H9 (cell line): ENCODE data around the gene STK35. TPM values are rescaled to one million over a fixed set of nuclear protein-coding genes. Genes with fewer than 3 reads are reported as not detected.

ENCODE experiments used
- DNase-seq: peaks from one replicate; pipeline ENCODE4 v3.0.0-alpha.2; 2017
- H2AFZ ChIP-seq: one replicate; pipeline ENCODE4 v1.6.1; 2013; ENCODE audit warnings: mild to moderate bottlenecking, low read length, control low read depth, moderate library complexity
- H2AK5ac ChIP-seq: 2 replicates; pipeline ENCODE4 v1.6.1; 2013; ENCODE audit warnings: low read length, control low read depth, mixed read lengths; ENCODE audit not compliant: insufficient read length
- H2BK120ac ChIP-seq: one replicate; pipeline ENCODE4 v1.6.1; 2013; ENCODE audit warnings: low read depth, mild to moderate bottlenecking, low read length, control low read depth, inconsistent platforms; ENCODE audit not compliant: poor library complexity, severe bottlenecking
- H2BK12ac ChIP-seq: 2 replicates; pipeline ENCODE4 v1.6.1; 2013; ENCODE audit warnings: low read length, control low read depth, mixed read lengths, low read depth; ENCODE audit not compliant: insufficient read length
- H2BK15ac ChIP-seq: 2 replicates; pipeline ENCODE4 v1.6.1; 2013; ENCODE audit warnings: low read depth, low read length, control low read depth
- H2BK20ac ChIP-seq: one replicate; pipeline ENCODE4 v1.6.1; 2013; ENCODE audit warnings: low read depth, mild to moderate bottlenecking, low read length, control low read depth, inconsistent platforms; ENCODE audit not compliant: poor library complexity, severe bottlenecking
- H2BK5ac ChIP-seq: 2 replicates; pipeline ENCODE4 v1.6.1; 2013; ENCODE audit warnings: low read length, control low read depth, mixed read lengths; ENCODE audit not compliant: insufficient read length
- H3K14ac ChIP-seq: 2 replicates; pipeline ENCODE4 v1.6.1; 2013; ENCODE audit warnings: low read length, control low read depth; ENCODE audit not compliant: insufficient read depth
- H3K18ac ChIP-seq: 2 replicates; pipeline ENCODE4 v1.6.1; 2013; ENCODE audit warnings: low read depth, mild to moderate bottlenecking, mixed read lengths, low read length, control low read depth; ENCODE audit not compliant: insufficient read length
- H3K23ac ChIP-seq: 2 replicates; pipeline ENCODE4 v1.6.1; 2013; ENCODE audit warnings: low read length, control low read depth, mixed read lengths, low read depth; ENCODE audit not compliant: insufficient read length
- H3K23me2 ChIP-seq: 2 replicates; pipeline ENCODE4 v1.6.1; 2013; ENCODE audit warnings: low read depth, mild to moderate bottlenecking, mixed read lengths, low read length, control low read depth; ENCODE audit not compliant: insufficient read length, poor library complexity, severe bottlenecking
- H3K27ac ChIP-seq: 2 replicates; pipeline ENCODE4 v1.5.1; 2013; ENCODE audit warnings: low read length, control low read depth, mixed read lengths, low read depth; ENCODE audit not compliant: insufficient read length
- H3K27me3 ChIP-seq: 2 replicates; pipeline ENCODE4 v1.6.1; 2013; ENCODE audit warnings: low read length, control low read depth, inconsistent platforms; ENCODE audit not compliant: insufficient read depth
- H3K4ac ChIP-seq: 2 replicates; pipeline ENCODE4 v1.6.1; 2013; ENCODE audit warnings: low read depth, mild to moderate bottlenecking, control low read depth, inconsistent platforms, low read length, moderate library complexity
- H3K4me1 ChIP-seq: 2 replicates; pipeline ENCODE4 v1.6.1; 2013; ENCODE audit warnings: low read length, control low read depth, inconsistent platforms; ENCODE audit not compliant: insufficient read depth
- H3K4me2 ChIP-seq: 2 replicates; pipeline ENCODE4 v1.6.1; 2013; ENCODE audit warnings: low read length, control low read depth, mixed read lengths; ENCODE audit not compliant: insufficient read length, insufficient read depth
- H3K56ac ChIP-seq: 2 replicates; pipeline ENCODE4 v1.6.1; 2013; ENCODE audit warnings: low read depth, mild to moderate bottlenecking, mixed read lengths, low read length, control low read depth; ENCODE audit not compliant: insufficient read length
- H3K79me1 ChIP-seq: 2 replicates; pipeline ENCODE4 v1.6.1; 2013; ENCODE audit warnings: low read depth, mild to moderate bottlenecking, moderate library complexity, low read length, control low read depth, inconsistent platforms; ENCODE audit not compliant: insufficient read depth, poor library complexity, severe bottlenecking
- H3K79me2 ChIP-seq: 2 replicates; pipeline ENCODE4 v1.6.1; 2013; ENCODE audit warnings: low read length, control low read depth, inconsistent platforms; ENCODE audit not compliant: insufficient read depth
- H3K9ac ChIP-seq: 2 replicates; pipeline ENCODE4 v1.6.1; 2013; ENCODE audit warnings: low read length, control low read depth, mixed read lengths; ENCODE audit not compliant: insufficient read length; ENCODE audit errors: extremely low read depth
- H3K9me3 ChIP-seq: one replicate; pipeline ENCODE4 v1.6.1; 2013; ENCODE audit warnings: low read depth, low read length, inconsistent platforms; ENCODE audit not compliant: control insufficient read depth
- H3T11ph ChIP-seq: one replicate; pipeline ENCODE4 v1.6.1; 2013; ENCODE audit warnings: mild to moderate bottlenecking, low read length, control low read depth, inconsistent platforms
- H4K20me1 ChIP-seq: one replicate; pipeline ENCODE4 v1.6.1; 2013; ENCODE audit not compliant: control insufficient read depth, insufficient read length, insufficient read depth
- H4K5ac ChIP-seq: 2 replicates; pipeline ENCODE4 v1.6.1; 2013; ENCODE audit warnings: low read depth, mild to moderate bottlenecking, mixed read lengths, low read length, control low read depth; ENCODE audit not compliant: insufficient read length
- H4K8ac ChIP-seq: replicated peaks from 2 replicates; pipeline ENCODE4 v1.6.1; 2013; ENCODE audit warnings: low read length, control low read depth, mixed read lengths, low read depth; ENCODE audit not compliant: insufficient read length
- H4K91ac ChIP-seq: 2 replicates; pipeline ENCODE4 v1.6.1; 2013; ENCODE audit warnings: low read depth, mild to moderate bottlenecking, moderate library complexity, mixed read lengths, low read length, control low read depth; ENCODE audit not compliant: insufficient read length
- H3K27ac Mint-ChIP-seq, 3 experiments: 2 replicates in 2 of 3; 3 replicates in 1 of 3; pipeline ENCODE4 v1.8.0; 2020 to 2021; ENCODE audit warnings: mixed read lengths in 3 of 3, mild to moderate bottlenecking in 1 of 3, moderate library complexity in 1 of 3
- H3K27me3 Mint-ChIP-seq: 2 replicates; pipeline ENCODE4 v1.8.0; 2021; ENCODE audit warnings: low read depth, mild to moderate bottlenecking, moderate library complexity, mixed read lengths
- H3K36me3 Mint-ChIP-seq, 3 experiments: 2 replicates in 2 of 3; 3 replicates in 1 of 3; pipeline ENCODE4 v1.8.0; 2020 to 2021; ENCODE audit warnings: low read depth in 3 of 3, mixed read lengths in 3 of 3; ENCODE audit not compliant: insufficient read depth in 1 of 3
- H3K4me1 Mint-ChIP-seq, 2 experiments: 2 replicates each; pipeline ENCODE4 v1.8.0; 2020; ENCODE audit warnings: mixed read lengths in 2 of 2
- H3K4me3 Mint-ChIP-seq, 2 experiments: 2 replicates in 1 of 2; 3 replicates in 1 of 2; pipeline ENCODE4 v1.8.0; 2020 to 2021; ENCODE audit warnings: mild to moderate bottlenecking in 2 of 2, mixed read lengths in 2 of 2, moderate library complexity in 1 of 2
- H3K9me3 Mint-ChIP-seq, 2 experiments: 2 replicates in 1 of 2; 3 replicates in 1 of 2; pipeline ENCODE4 v1.8.0; 2020; ENCODE audit warnings: mild to moderate bottlenecking in 2 of 2, mixed read lengths in 2 of 2, moderate library complexity in 1 of 2
- WGBS: extraction: QIAGEN DNeasy Blood & Tissue Kit; methylation state at CpG from one replicate; pipeline ENCODE4 v1.1.7; 2013; ENCODE audit warnings: missing lambda C conversion rate, low lambda C conversion rate, mixed read lengths; ENCODE audit not compliant: insufficient read length; ENCODE audit errors: extremely low coverage; 5-methylcytosine and 5-hydroxymethylcytosine counted together
- total RNA-seq: library from RNA; stranded (reverse); gene quantifications from 2 replicates; pipeline ENCODE4 v1.2.1, GENCODE V29; 2021
- TF ChIP-seq, protein P1 (sequence below): fragments of 200-600 bp; sonication (generic); conservative IDR thresholded peaks from 3 replicates; pipeline ENCODE4 v1.8.0; 2021; ENCODE audit warnings: antibody characterized with exemption, mild to moderate bottlenecking

Gene STK35
- total RNA-seq, 1 experiment from 2014 or later: 66.2 TPM

DNA sequence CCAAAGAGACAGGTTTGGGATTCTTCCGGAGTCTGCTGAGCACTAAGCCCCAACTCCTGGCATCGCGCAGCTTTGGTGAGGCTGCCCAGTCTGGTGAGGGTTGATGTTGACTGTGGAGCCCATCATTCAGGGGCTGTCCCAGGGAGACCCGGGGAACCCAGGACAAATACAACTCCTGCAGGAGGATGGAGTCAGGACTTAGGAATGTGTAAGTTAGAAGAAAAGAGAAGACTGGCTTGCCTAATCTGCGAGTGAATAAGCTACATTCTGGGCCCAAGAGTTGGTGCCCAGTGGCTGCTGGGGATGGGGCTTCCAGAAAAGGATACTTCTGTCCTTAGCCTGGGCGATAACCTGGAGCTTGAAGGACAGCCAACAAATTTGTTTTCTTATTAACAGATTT, 47.9 kb downstream of the STK35 start:
- H2BK120ac ChIP-seq: no peak overlapping the region
- WGBS: no CpG with 5 or more reads among the region's 6 CpGs
- no peak overlapping the region for H3K18ac ChIP-seq
- Mint-ChIP-seq H3K27me3 (no peaks in the 10 kb centered on the region), H3K36me3 (peaks cover 7 to 29% (median 21%) of the 10 kb centered on the region in 3 experiments; a peak in 6 of 7 replicates), H3K4me1 (peaks cover 38 to 47% of the 10 kb centered on the region in 2 experiments), H3K27ac (peak overlapping the region in 2 of 3 experiments; percentile 70 to 87; a peak in 4 of 7 replicates), H3K9me3 (no peaks in the 10 kb centered on the region), H3K4me3 (no peak overlapping the region)
- H3K4me1 ChIP-seq: no peaks in the 10 kb centered on the region
- no peak overlapping the region for H4K5ac ChIP-seq
- H3T11ph ChIP-seq: no peak overlapping the region
- no peak overlapping the region for H3K14ac ChIP-seq
- no peak overlapping the region for H3K4me2 ChIP-seq
- DNase-seq: no peak
- H3K79me2 ChIP-seq: no peaks in the 10 kb centered on the region
- no peak overlapping the region for H4K8ac ChIP-seq
- H2AK5ac ChIP-seq: no peak overlapping the region
- H3K23me2 ChIP-seq: no peaks in the 10 kb centered on the region
- no peak overlapping the region for H2BK15ac ChIP-seq
- H3K9ac ChIP-seq: no peak overlapping the region
- no peak overlapping the region for H3K23ac ChIP-seq
- H3K4ac ChIP-seq: no peak overlapping the region
- H2BK5ac ChIP-seq: no peak overlapping the region
- H4K91ac ChIP-seq: no peak overlapping the region
- H3K27ac ChIP-seq: no peak overlapping the region
- H2BK12ac ChIP-seq: no peak overlapping the region
- H2BK20ac ChIP-seq: no peak overlapping the region
- H3K27me3 ChIP-seq: no peaks in the 10 kb centered on the region
- H3K56ac ChIP-seq: no peak overlapping the region
- no peaks in the 10 kb centered on the region for H4K20me1 ChIP-seq
- no peaks in the 10 kb centered on the region for H3K9me3 ChIP-seq
- H2AFZ ChIP-seq: no peak overlapping the region
- H3K79me1 ChIP-seq: no peaks in the 10 kb centered on the region
- TF ChIP-seq, protein P1, sequence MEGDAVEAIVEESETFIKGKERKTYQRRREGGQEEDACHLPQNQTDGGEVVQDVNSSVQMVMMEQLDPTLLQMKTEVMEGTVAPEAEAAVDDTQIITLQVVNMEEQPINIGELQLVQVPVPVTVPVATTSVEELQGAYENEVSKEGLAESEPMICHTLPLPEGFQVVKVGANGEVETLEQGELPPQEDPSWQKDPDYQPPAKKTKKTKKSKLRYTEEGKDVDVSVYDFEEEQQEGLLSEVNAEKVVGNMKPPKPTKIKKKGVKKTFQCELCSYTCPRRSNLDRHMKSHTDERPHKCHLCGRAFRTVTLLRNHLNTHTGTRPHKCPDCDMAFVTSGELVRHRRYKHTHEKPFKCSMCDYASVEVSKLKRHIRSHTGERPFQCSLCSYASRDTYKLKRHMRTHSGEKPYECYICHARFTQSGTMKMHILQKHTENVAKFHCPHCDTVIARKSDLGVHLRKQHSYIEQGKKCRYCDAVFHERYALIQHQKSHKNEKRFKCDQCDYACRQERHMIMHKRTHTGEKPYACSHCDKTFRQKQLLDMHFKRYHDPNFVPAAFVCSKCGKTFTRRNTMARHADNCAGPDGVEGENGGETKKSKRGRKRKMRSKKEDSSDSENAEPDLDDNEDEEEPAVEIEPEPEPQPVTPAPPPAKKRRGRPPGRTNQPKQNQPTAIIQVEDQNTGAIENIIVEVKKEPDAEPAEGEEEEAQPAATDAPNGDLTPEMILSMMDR: no peak
